ENCODE measurements around the gene IST1.

IST1 gene

GRCh38 chr16:71933017-71933416, 37.7 kb downstream of the IST1 start:
- TF ChIP-seq CTCF (IDR thresholded peaks at IDR 0.05; ENCODE audit: poor library complexity, severe bottlenecking) = no peak
- Histone ChIP-seq H3K4me1 (ENCODE audit: insufficient read depth, poor library complexity, severe bottlenecking) (no peaks in the 10 kb centered on the region), H3K27me3 (ENCODE audit: insufficient read depth, poor library complexity, severe bottlenecking) (no peaks in the 10 kb centered on the region), H3K36me3 (ENCODE audit: low read depth) (peaks cover 34% of the 10 kb centered on the region), H3K9me3 (ENCODE audit: severe bottlenecking) (no peaks in the 10 kb centered on the region), H3K4me3 (ENCODE audit: severe bottlenecking) (no peak overlapping the region), H3K27ac (ENCODE audit: poor library complexity, severe bottlenecking) (no peak overlapping the region)
- DNase-seq (ENCODE audit: low spot score) (no peak), ATAC-seq (ENCODE audit: low read depth) (no peak)

- Histone ChIP-seq H3K27me3 (ENCODE audit: insufficient read depth, poor library complexity, severe bottlenecking) (no peaks in the 10 kb centered on the region), H3K4me1 (ENCODE audit: insufficient read depth, poor library complexity, severe bottlenecking) (no peaks in the 10 kb centered on the region), H3K36me3 (ENCODE audit: low read depth) (peaks cover 25% of the 10 kb centered on the region), H3K9me3 (ENCODE audit: severe bottlenecking) (no peaks in the 10 kb centered on the region), H3K27ac (ENCODE audit: poor library complexity, severe bottlenecking) (no peak overlapping the region), H3K4me3 (ENCODE audit: severe bottlenecking) (no peak overlapping the region)
- ATAC-seq (ENCODE audit: low read depth) = peak; percentile 32; the same call in 2 of the 3 replicates
- DNase-seq (ENCODE audit: low spot score) = no peak
- no peak for TF ChIP-seq CTCF (IDR thresholded peaks at IDR 0.05; ENCODE audit: poor library complexity, severe bottlenecking)
Observed at GRCh38 chr16:71933913-71934695, 38.8 kb downstream of the IST1 start.

GRCh38 chr16:71937868-71938510, 42.7 kb downstream of the IST1 start:
- TF ChIP-seq CTCF (IDR thresholded peaks at IDR 0.05; ENCODE audit: poor library complexity, severe bottlenecking) = no peak
- no peak overlapping the region for H3K27ac ChIP-seq (ENCODE audit: poor library complexity, severe bottlenecking)
- H3K9me3 ChIP-seq (ENCODE audit: severe bottlenecking) = no peaks in the 10 kb centered on the region
- ATAC-seq (ENCODE audit: low read depth) (no peak), DNase-seq (ENCODE audit: low spot score) (no peak)
- no peaks in the 10 kb centered on the region for H3K27me3 ChIP-seq (ENCODE audit: insufficient read depth, poor library complexity, severe bottlenecking)
- no peaks in the 10 kb centered on the region for H3K4me1 ChIP-seq (ENCODE audit: insufficient read depth, poor library complexity, severe bottlenecking)
- H3K4me3 ChIP-seq (ENCODE audit: severe bottlenecking) = no peak overlapping the region
- no peaks in the 10 kb centered on the region for H3K36me3 ChIP-seq (ENCODE audit: low read depth)

- H3K4me1 ChIP-seq (ENCODE audit: insufficient read depth, poor library complexity, severe bottlenecking) = no peaks in the 10 kb centered on the region
- no peak for ATAC-seq (ENCODE audit: low read depth)
- TF ChIP-seq CTCF (IDR thresholded peaks at IDR 0.05; ENCODE audit: poor library complexity, severe bottlenecking) = no peak
- H3K4me3 ChIP-seq (ENCODE audit: severe bottlenecking) = no peak overlapping the region
- no peak for DNase-seq (ENCODE audit: low spot score)
- no peaks in the 10 kb centered on the region for H3K9me3 ChIP-seq (ENCODE audit: severe bottlenecking)
- H3K27ac ChIP-seq (ENCODE audit: poor library complexity, severe bottlenecking) = no peak overlapping the region
- no peaks in the 10 kb centered on the region for H3K36me3 ChIP-seq (ENCODE audit: low read depth)
- H3K27me3 ChIP-seq (ENCODE audit: insufficient read depth, poor library complexity, severe bottlenecking) = no peaks in the 10 kb centered on the region
Observed at GRCh38 chr16:71943887-71944286, 48.6 kb downstream of the IST1 start.

GRCh38 chr16:71945616-71946015, 50.3 kb downstream of the IST1 start:
- Histone ChIP-seq H3K27ac (ENCODE audit: poor library complexity, severe bottlenecking) (no peak overlapping the region), H3K4me1 (ENCODE audit: insufficient read depth, poor library complexity, severe bottlenecking) (no peaks in the 10 kb centered on the region), H3K9me3 (ENCODE audit: severe bottlenecking) (no peaks in the 10 kb centered on the region), H3K4me3 (ENCODE audit: severe bottlenecking) (no peak overlapping the region), H3K36me3 (ENCODE audit: low read depth) (no peaks in the 10 kb centered on the region), H3K27me3 (ENCODE audit: insufficient read depth, poor library complexity, severe bottlenecking) (no peaks in the 10 kb centered on the region)
- TF ChIP-seq CTCF (IDR thresholded peaks at IDR 0.05; ENCODE audit: poor library complexity, severe bottlenecking) = no peak
- ATAC-seq (ENCODE audit: low read depth) (no peak), DNase-seq (ENCODE audit: low spot score) (no peak)

Measured in RWPE2 (cell line).